DOHH2 (cell line): Measurements from ENCODE around the gene BGN.

ENCODE experiments used
- CTCF ChIP-seq: fragments of 200-600 bp; sonication (generic); IDR thresholded peaks from one replicate; pipeline ENCODE4 v1.5.1; 2014; ENCODE audit warnings: antibody characterized with exemption, mild to moderate bottlenecking, low read depth, low read length; ENCODE audit not compliant: poor library complexity, severe bottlenecking
- EZH2phosphoT487 ChIP-seq: fragments of 200-600 bp; sonication (generic); IDR thresholded peaks from 2 replicates; pipeline ENCODE4 v1.6.1; 2017; ENCODE audit warnings: borderline replicate concordance, mild to moderate bottlenecking, antibody characterized with exemption, low read length, moderate library complexity, mixed read lengths

- no peak for TF ChIP-seq CTCF
- TF ChIP-seq EZH2phosphoT487, result no peak
Observed at GRCh38 chrX:153526801-153527200, 32.0 kb downstream of the BGN start.
